Measurements from ENCODE around the gene PLCH2. TPM values are rescaled to one million over a fixed set of nuclear protein-coding genes. Genes with fewer than 3 reads are reported as not detected.

PLCH2 gene
- polyA plus RNA-seq, 1 of the 3 experiments (the other 2 are of a cell fraction) = 0.08 TPM

- TF ChIP-seq MXI1 (IDR thresholded peaks at IDR 0.05; ENCODE audit: low read depth, low read length) (no peak), CHD2 (IDR thresholded peaks at IDR 0.05; ENCODE audit: low read length, partially characterized antibody) (no peak), POLR2AphosphoS5 (IDR thresholded peaks at IDR 0.05; ENCODE audit: low read depth, low read length) (no peak), ELF1 (IDR thresholded peaks at IDR 0.05) (no peak), FOSL2 (IDR thresholded peaks at IDR 0.05; ENCODE audit: borderline replicate concordance, low read depth) (no peak), FOXM1 (IDR thresholded peaks at IDR 0.05; ENCODE audit: low read depth) (no peak), RFX5 (IDR thresholded peaks at IDR 0.05; ENCODE audit: low read length) (no peak), MEF2A (IDR thresholded peaks at IDR 0.05; ENCODE audit: borderline replicate concordance, low read depth) (no peak), EP300 (IDR thresholded peaks at IDR 0.05; ENCODE audit: borderline replicate concordance in 1 of 2, low read depth in 1 of 2, low read length in 1 of 2) (no peak), TEAD4 (IDR thresholded peaks at IDR 0.05; ENCODE audit: borderline replicate concordance, insufficient read depth) (no peak), GABPA (IDR thresholded peaks at IDR 0.05; ENCODE audit: low read depth) (no peak), NFIC (IDR thresholded peaks at IDR 0.05; ENCODE audit: borderline replicate concordance) (no peak)
Observed at GRCh38 chr1:2466270-2466665, 9.8 kb upstream of the PLCH2 start (continued).

- H3K27ac ChIP-seq (ENCODE audit: low read depth in 2 of 2, low read length in 1 of 2) = peak overlapping the region in 1 of 2 experiments; percentile 47; a peak in 1 of 4 replicates
- H2AFZ ChIP-seq (ENCODE audit: low read depth) = no peak overlapping the region
- no peaks in the 10 kb centered on the region for H3K36me3 ChIP-seq (replicated peaks in 1 of 2; ENCODE audit: control insufficient read depth in 1 of 2, insufficient read depth in 2 of 2, low read length in 1 of 2)
- TF ChIP-seq MXI1 (IDR thresholded peaks at IDR 0.05; ENCODE audit: low read depth, low read length) (peak; percentile 41; the same call in 1 of the 2 replicates), TEAD4 (IDR thresholded peaks at IDR 0.05; ENCODE audit: borderline replicate concordance, insufficient read depth) (no peak)
- no peaks in the 10 kb centered on the region for H3F3A ChIP-seq (replicated peaks; ENCODE audit: insufficient read depth)
- H3K9ac ChIP-seq = no peak overlapping the region
- H3K27me3 ChIP-seq (ENCODE audit: insufficient read depth) = no peaks in the 10 kb centered on the region
- POLR2A ChIA-PET = interaction anchor here (1.4 kb wide), 1 partner anchor 79 kb away, joined by 5 read pairs; no protein-coding TSS in a partner anchor
- 20% methylated on average over 2 of the region's 30 CpGs for WGBS (ENCODE audit: low lambda C conversion rate)
- H3K9me2 ChIP-seq = no peaks in the 10 kb centered on the region
- H4K20me1 ChIP-seq (ENCODE audit: insufficient read depth) = no peaks in the 10 kb centered on the region
- H3K79me2 ChIP-seq (ENCODE audit: insufficient read depth) = no peaks in the 10 kb centered on the region
- H3K9me3 ChIP-seq = no peaks in the 10 kb centered on the region
- H3K4me3 ChIP-seq (ENCODE audit: low read depth in 2 of 2, low read length in 1 of 2) = peak overlapping the region in 1 of 2 experiments; percentile 43; a peak in 2 of 4 replicates
- H3K4me2 ChIP-seq = no peak overlapping the region
- peaks cover 0 to 66% of the 10 kb centered on the region in 2 experiments; a peak in 1 of 4 replicates for H3K4me1 ChIP-seq (ENCODE audit: control insufficient read depth in 1 of 2, insufficient read depth in 2 of 2, low read depth in 1 of 2, low read length in 1 of 2)
- CTCF ChIA-PET = interaction anchor here (1.1 to 3.6 kb wide), 2 partner anchors 15 to 80 kb away, joined by 3 to 17 read pairs; no protein-coding TSS in a partner anchor
- peak; percentile 91 for DNase-seq
Observed at GRCh38 chr1:2466958-2467554, 9.0 kb upstream of the PLCH2 start.

- CTCF ChIA-PET = interaction anchor here (1.0 to 3.9 kb wide), 5 partner anchors 8 to 79 kb away, joined by 4 to 20 read pairs (median 6); no protein-coding TSS in a partner anchor
- DNase-seq = peak; percentile 65
- Histone ChIP-seq H3K4me1 (ENCODE audit: control insufficient read depth in 1 of 2, insufficient read depth in 2 of 2, low read depth in 1 of 2, low read length in 1 of 2) (peaks cover 0 to 76% of the 10 kb centered on the region in 2 experiments; a peak in 1 of 4 replicates), H3K9me3 (no peaks in the 10 kb centered on the region), H3K27ac (ENCODE audit: low read depth in 2 of 2, low read length in 1 of 2) (no peak overlapping the region; a peak in 1 of 4 replicates), H3K27me3 (ENCODE audit: insufficient read depth) (no peaks in the 10 kb centered on the region), H3K4me3 (ENCODE audit: low read depth in 2 of 2, low read length in 1 of 2) (peak overlapping the region in 1 of 2 experiments; percentile 43; a peak in 1 of 4 replicates), H3K9me2 (no peaks in the 10 kb centered on the region), H3K4me2 (no peak overlapping the region), H3F3A (replicated peaks; ENCODE audit: insufficient read depth) (no peaks in the 10 kb centered on the region), H3K79me2 (ENCODE audit: insufficient read depth) (no peaks in the 10 kb centered on the region), H4K20me1 (ENCODE audit: insufficient read depth) (no peaks in the 10 kb centered on the region), H3K36me3 (replicated peaks in 1 of 2; ENCODE audit: control insufficient read depth in 1 of 2, insufficient read depth in 2 of 2, low read length in 1 of 2) (no peaks in the 10 kb centered on the region), H3K9ac (no peak overlapping the region), H2AFZ (ENCODE audit: low read depth) (no peak overlapping the region)
- 67% methylated on average over 10 of the region's 14 CpGs for WGBS (ENCODE audit: low lambda C conversion rate)
- POLR2A ChIA-PET = interaction anchor here (0.8 to 1.4 kb wide), 2 partner anchors 13 to 76 kb away, joined by 3 to 5 read pairs; no protein-coding TSS in a partner anchor
- TF ChIP-seq USF2 (IDR thresholded peaks at IDR 0.05; ENCODE audit: borderline replicate concordance, low read depth, low read length) (no peak), ZBTB33 (IDR thresholded peaks at IDR 0.05; ENCODE audit: borderline replicate concordance, low read depth) (no peak), RCOR1 (IDR thresholded peaks at IDR 0.05; ENCODE audit: low read length) (no peak), PBX3 (IDR thresholded peaks at IDR 0.05) (no peak), MAX (IDR thresholded peaks at IDR 0.05; ENCODE audit: low read depth) (no peak), GATA2 (CRISPR knock-in tag; IDR thresholded peaks at IDR 0.05) (peak; percentile 35; the same call in 1 of the 2 replicates), GABPA (IDR thresholded peaks at IDR 0.05; ENCODE audit: low read depth) (no peak), ELF1 (IDR thresholded peaks at IDR 0.05) (no peak), FOXJ3 (CRISPR knock-in tag; IDR thresholded peaks at IDR 0.05) (no peak), SIN3A (IDR thresholded peaks at IDR 0.05; ENCODE audit: borderline replicate concordance, low read depth, low read length) (no peak), EP300 (IDR thresholded peaks at IDR 0.05; ENCODE audit: borderline replicate concordance in 1 of 2, low read depth in 1 of 2, low read length in 1 of 2) (no peak), EZH2phosphoT487 (IDR thresholded peaks at IDR 0.05; ENCODE audit: borderline replicate concordance, low read depth) (no peak)
Observed at GRCh38 chr1:2468041-2468472, 8.0 kb upstream of the PLCH2 start.
